AG09319 (cell line): ENCODE results near the gene MST1.
"Not testable (repeated sequence)": the region's sequence is repeated elsewhere in the genome, so short reads cannot be mapped to it uniquely, and the experiment has no call there.

ENCODE experiments used
- DNase-seq: peaks from one replicate; pipeline ENCODE4 v3.0.0-alpha.2; 2010; ENCODE audit warnings: low read depth; ENCODE audit errors: extremely low read depth
- CTCF ChIP-seq: IDR thresholded peaks from 2 replicates; pipeline ENCODE4 v1.5.1; 2011; ENCODE audit warnings: low read depth, mild to moderate bottlenecking, inconsistent platforms, low read length, moderate library complexity

Gene MST1

GRCh38 chr3:49700014-49700413, 10.7 kb upstream of the MST1 start:
- no peak for DNase-seq
- no peak for TF ChIP-seq CTCF

- no peak for TF ChIP-seq CTCF
- DNase-seq: no peak
Observed at GRCh38 chr3:49699281-49699979, 10.2 kb upstream of the MST1 start.

- DNase-seq: not testable (repeated sequence)
Observed at GRCh38 chr3:49695350-49696015, 6.2 kb upstream of the MST1 start.

DNA sequence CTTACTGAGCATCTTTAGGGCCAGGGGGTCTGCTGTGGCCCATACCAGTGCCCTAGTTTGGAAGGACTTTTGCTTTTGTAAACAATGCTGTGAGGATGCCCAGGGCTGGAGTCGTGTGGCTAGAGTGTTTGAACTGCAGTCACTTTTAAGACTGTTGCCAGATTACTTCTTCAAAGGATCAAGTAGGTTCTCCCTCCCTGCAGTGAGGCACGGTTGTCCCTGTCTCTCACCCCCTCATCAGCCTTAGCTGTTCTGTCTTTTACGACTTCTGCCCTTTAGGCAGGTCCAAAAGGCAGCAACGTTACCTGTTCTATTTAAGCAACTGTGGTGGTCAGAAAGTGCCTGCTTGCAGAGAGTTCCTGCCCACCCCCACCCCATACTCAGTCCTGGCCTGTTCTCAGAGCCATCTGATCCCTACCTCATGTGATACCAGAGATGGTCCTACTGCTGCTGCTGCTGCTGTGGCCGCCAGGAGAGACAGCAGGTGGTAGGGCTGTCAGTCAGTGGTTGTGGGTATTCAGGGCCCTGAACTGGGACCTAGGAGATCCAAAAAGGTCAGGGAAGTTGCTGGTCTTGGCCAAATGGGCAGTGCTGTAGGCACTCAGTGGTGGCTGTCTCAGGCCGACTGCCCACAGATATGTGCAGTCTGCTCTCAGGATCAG, 5.3 kb upstream of the MST1 start:
- DNase-seq: not testable (repeated sequence)

DNA sequence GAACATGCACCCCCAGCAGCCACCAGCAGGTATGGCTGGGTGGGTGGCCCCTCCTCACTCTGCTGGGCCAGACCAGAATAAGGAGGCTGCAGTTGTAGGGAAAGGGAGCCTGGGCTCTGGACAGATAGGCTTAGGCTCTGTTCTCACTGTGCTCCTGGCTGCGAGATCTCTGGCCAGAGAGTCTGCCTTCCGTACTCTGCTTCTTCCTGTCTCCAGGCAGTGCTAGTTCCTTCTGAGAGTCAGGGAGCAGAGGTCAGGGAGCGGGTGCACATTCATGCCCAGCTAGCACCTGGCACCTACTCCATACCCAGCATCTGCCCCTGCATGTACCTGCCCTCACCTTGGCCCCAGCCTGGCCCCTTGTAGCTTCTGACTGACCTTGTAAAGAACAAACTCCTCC, 2.2 kb upstream of the MST1 start:
- not testable (repeated sequence) for DNase-seq

- not testable (repeated sequence) for DNase-seq
Observed at GRCh38 chr3:49690856-49691255, 1.6 kb upstream of the MST1 start.

DNA sequence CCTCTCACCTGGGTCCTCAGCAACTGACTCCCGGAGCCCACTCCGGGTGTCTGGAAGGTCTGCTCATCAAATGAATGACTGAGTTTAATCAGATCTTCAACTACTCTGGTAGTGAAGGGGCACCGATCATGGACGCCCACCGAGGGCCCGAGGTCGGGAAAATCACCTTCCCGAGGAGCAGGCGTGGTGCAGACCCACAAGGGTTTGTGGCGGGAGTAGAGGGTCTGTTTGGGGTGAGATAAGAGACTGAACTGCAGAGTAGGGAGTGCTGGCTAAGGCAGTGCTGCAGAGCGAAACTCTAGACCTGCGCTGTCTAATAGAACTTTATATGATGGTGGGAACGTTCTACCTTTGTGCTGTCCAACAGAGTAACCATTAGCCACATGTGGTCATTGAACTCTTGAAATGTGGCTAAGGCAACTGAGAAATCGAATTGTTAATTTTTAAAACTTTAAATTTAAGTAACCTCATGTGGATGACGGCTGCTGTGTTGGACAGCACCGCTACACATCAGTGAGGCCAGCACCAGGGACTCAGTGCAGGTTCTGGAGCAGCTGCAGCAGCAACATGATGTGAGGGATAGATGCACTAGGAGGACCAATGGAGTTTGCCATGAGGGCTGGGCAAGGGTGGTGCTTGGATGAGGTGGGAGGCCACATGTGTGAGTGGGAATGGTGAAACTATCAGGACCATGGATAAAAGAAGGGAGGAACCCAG, 792 bp upstream of the MST1 start:
- not testable (repeated sequence) for DNase-seq

DNA sequence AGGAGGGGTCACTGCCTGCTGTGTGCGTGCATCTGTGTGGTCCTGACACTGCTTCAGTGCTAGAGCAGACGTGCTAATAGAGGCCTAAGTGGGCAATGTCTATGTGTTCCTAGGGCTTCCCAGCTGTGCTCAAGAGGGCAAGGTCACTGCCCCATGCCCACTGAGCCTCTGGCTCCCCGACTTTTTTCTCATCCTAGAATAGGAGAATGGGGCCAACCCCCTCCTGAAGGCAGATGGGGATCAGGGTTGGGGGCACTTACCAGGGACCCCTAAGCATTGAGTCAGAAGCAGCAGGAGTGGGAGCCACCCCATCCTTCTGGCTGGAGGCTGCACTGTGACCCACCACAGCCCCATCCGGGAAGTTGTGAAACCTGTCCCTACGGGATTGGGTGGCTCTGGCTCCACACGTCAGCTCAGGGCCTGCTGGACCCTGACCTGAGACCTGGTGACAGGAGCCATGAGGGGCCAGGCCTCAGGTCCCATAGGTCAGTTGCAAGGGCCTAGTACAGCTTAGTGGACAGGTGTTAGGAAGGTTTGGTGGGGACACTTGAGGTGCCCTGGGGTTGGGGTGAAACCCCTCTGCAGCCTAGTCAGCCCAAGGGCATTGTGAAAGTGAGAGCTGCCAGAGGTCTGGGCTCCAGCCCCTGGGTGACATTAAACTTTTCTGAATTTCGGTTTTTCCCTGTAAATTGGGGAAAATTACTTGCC, 782 bp downstream of the MST1 start:
- not testable (repeated sequence) for DNase-seq

- DNase-seq: not testable (repeated sequence)
Observed at GRCh38 chr3:49687424-49687795, 1.9 kb downstream of the MST1 start.

- DNase-seq: not testable (repeated sequence)
Observed at GRCh38 chr3:49686769-49687423, 2.4 kb downstream of the MST1 start.

DNA sequence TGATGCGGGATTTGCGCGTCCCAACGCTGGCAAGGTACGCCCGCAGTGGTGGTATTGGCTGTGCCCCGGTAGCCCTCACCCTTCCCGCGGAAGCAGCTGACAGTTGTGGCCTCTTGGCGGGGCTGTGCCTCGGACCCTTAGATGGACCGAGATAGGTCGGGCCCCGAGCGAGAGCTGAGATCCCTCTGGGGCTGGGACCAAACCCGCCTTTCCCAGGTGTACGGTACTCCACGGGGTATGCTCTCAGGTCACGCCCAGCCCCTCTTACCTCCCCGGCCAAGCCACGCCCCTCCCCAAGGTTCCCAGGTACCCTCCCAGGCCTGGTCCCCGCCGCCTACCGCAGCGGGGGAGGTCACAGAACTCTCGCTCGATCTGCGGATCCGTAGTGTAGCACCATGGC, 2.9 kb downstream of the MST1 start:
- not testable (repeated sequence) for DNase-seq

DNA sequence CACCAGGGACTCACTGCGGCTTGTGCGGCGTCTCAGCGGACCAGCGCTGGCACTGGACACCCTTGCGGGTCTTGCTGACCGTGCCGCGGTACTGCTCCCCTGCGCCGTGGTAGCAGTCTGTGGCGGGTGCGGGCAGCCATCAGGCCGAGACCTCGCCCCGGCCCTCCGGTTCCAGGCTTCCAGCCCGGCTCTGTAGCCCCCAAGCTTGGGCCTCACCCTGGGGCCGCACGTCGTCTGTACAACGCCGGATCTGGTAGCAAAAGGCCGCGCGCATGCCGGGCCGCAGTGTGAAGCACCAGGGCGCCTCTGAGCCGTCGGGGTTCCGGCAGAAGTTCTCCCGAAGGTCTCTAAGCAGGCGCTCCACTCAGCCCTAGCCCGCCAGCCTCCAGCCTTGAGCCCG, 3.4 kb downstream of the MST1 start:
- not testable (repeated sequence) for DNase-seq

GRCh38 chr3:49685103-49685502, 4.2 kb downstream of the MST1 start:
- DNase-seq: not testable (repeated sequence)

GRCh38 chr3:49684453-49684852, 4.8 kb downstream of the MST1 start:
- DNase-seq: not testable (repeated sequence)
